Measurements from ENCODE around the gene ADORA1. TPM values are rescaled to one million over a fixed set of nuclear protein-coding genes. Genes with fewer than 3 reads are reported as not detected.

Gene ADORA1
- 4.6 TPM for polyA plus RNA-seq (ENCODE audit: insufficient read length)
- long read RNA-seq, donor 1, partial matches to known transcripts: 12 of 13 reads
- long read RNA-seq, donor 1, other reads (novel, unspliced or antisense): 0 of 13 reads
- long read RNA-seq, donor 2, partial matches to known transcripts: 10 of 12 reads
- long read RNA-seq, donor 2, other reads (novel, unspliced or antisense): 0 of 12 reads
- long read RNA-seq, donor 3, partial matches to known transcripts: 0 of 2 reads
- long read RNA-seq, donor 3, other reads (novel, unspliced or antisense): 0 of 2 reads
- long read RNA-seq, donor 4: 0 reads
- long read RNA-seq, donor 5, partial matches to known transcripts: 0 of 1 reads
- long read RNA-seq, donor 5, other reads (novel, unspliced or antisense): 0 of 1 reads
- long read RNA-seq, donor 6, partial matches to known transcripts: 7 of 9 reads
- long read RNA-seq, donor 6, other reads (novel, unspliced or antisense): 0 of 9 reads
- long read RNA-seq, donor 7, partial matches to known transcripts: 11 of 13 reads
- long read RNA-seq, donor 7, other reads (novel, unspliced or antisense): 0 of 13 reads
- long read RNA-seq, donor 8: 0 reads

- DNase-seq: peak; percentile 72
Measured at GRCh38 chr1:203127666-203128430, at the start of gene ADORA1. TSS of gene ADORA1 (plus strand) at chr1:203127726. CDS start at chr1:203128842, 1,116 bp downstream.

DNA sequence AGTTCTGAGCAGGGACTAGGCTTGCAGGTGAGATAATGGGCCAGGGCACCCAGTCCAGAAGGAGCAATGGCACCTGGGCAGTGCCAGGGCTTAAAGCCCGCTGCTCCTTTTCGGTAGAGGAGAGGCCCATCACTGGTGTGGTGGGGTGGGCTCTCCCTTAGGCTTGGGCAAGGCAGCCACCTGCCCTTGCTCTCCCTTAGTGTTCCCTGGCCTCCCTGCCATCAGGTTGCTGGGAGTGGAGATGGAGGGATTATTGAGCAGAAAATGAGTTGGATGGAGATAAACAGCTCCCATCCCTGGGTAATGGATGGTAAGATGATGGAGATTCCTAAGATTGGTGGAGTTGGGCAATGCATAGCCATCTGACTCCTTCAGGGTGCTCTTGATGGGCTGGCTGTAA is 49.6 kb upstream of the ADORA1 start:
- DNase-seq: no peak

- no peak for DNase-seq
Measured at GRCh38 chr1:203078478-203078877, 49.0 kb upstream of the ADORA1 start.

DNA sequence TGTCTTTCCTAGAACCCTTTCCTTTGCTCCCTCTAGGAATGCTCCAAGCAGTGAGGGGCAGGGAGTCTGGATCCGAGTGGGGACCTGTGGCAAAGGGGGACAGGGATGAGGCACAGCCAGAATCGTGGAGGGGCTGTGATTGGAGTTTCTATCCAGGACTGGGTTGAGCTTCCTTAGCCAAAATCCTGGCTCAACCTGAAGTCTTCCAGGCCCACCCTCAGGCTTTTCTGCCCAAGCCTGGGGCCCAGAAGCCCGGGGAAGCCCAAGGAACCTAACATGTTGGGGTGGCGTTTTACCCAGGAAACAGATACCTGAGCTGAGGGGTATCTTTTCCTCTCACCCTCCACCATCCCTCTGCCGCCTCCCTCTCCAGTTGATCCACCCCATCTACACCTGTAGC is 47.1 kb upstream of the ADORA1 start:
- DNase-seq: no peak

- DNase-seq: no peak
Measured at GRCh38 chr1:203081465-203082230, 45.9 kb upstream of the ADORA1 start.

- DNase-seq: no peak
Measured at GRCh38 chr1:203082231-203082505, 45.4 kb upstream of the ADORA1 start.

DNA sequence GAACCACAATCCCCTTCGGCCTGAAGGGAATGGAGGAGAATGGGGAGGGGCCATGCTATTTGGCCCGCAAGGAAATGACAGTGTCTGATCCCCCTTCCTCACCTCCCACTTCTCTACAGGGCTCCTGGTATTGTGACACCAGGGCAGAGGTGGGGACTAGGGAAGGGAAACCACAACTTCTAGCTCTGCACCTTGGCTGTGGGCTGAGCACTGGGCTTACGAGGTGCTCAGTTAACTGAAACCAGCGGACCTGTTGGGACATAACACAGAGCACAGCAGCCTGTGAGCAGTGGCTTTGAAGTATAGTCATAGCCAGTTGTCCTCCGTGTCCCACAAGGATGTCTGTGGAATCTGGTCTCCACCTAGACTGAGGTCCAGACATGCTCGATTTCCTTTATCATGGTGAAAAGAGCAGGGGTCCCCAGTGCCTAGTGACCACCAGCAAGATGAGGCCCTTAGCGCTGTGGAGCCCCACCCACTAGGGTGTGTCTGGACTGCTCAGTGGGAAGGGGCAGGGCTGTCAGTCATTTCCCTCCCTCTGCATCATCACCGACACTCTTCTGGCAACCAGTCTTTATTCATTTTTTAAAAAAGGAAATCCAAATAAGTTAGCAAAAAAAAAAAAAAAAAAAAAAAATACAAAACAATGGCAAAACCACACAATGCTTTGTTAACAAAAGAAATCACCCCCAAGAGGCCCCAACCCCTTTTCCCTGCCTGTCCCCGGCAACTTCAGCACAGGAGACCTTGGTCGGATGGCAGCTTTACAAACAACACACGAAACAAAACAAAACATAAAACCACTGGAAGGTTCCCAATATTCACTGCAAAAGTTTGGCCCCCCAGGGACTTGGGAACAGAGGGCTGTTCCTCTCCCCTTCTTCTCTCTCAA is 44.7 kb upstream of the ADORA1 start:
- no peak for DNase-seq

DNA sequence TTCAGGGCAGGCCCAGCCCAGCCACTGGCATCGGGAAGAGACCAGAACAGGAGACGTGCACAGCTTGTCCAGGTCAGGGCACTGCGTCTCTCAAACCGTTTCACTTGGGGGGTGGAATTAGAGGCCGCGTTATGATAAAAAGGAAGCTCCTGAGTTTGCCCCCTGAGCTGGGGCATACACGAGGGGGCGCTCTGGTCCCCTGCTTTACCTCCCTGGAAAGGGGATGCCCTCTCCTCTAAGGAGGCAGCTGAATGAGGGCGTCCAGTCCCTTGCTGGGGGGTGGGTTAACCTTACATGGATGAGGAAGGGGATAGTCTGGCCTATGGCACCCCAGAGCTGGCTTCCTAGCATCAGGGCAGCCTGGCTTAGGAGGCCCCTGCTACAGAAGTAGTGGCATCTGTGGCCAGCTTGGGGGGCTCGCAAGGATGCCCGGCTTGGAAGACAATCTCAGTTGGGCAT is 44.0 kb upstream of the ADORA1 start:
- DNase-seq: no peak

DNA sequence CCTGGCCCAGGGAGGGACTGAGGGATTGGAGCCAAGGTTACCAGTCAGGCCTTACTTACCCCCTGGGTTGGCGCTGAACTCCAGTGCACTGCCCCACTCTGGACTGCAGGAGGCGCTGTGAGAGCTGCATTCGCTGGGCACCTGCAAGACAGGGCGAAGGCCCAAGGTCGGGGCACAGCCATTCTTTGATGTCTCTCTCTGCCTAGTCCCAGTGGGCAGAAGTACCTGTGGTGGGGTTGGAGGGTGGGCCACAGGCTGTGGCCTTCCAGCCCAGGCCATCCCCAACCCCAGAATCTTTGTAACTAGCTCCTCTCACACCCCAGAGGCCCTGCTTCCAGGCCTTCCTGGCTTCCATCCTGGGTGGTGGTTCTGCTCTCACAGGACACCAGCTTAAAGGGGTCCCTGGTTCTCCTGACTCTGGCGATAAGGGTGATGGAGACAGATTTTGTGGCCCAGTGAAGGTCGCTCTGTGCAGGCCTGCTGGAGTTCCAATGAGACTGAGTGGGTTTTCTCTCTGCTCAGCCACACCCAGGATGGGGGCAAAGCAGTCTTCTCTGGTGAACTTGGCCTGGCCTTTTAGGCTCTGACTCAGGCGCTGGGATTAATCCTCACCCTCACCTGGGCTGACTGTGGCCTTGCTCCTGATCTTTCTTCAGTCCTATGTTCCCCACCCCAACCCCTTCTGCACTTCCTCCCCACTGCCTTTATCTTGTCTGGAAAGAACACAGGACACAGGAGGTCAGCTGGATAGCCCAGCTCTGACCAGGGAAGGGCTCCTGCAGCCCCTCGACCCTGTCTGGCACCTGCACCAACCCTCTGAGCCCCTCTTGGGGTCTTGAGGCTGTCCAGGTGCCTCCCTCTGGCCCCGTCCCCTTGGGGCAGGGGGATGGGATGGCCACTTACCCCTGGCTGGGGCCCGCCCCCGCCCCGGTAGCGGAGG is 42.7 kb upstream of the ADORA1 start:
- no peak for DNase-seq

DNA sequence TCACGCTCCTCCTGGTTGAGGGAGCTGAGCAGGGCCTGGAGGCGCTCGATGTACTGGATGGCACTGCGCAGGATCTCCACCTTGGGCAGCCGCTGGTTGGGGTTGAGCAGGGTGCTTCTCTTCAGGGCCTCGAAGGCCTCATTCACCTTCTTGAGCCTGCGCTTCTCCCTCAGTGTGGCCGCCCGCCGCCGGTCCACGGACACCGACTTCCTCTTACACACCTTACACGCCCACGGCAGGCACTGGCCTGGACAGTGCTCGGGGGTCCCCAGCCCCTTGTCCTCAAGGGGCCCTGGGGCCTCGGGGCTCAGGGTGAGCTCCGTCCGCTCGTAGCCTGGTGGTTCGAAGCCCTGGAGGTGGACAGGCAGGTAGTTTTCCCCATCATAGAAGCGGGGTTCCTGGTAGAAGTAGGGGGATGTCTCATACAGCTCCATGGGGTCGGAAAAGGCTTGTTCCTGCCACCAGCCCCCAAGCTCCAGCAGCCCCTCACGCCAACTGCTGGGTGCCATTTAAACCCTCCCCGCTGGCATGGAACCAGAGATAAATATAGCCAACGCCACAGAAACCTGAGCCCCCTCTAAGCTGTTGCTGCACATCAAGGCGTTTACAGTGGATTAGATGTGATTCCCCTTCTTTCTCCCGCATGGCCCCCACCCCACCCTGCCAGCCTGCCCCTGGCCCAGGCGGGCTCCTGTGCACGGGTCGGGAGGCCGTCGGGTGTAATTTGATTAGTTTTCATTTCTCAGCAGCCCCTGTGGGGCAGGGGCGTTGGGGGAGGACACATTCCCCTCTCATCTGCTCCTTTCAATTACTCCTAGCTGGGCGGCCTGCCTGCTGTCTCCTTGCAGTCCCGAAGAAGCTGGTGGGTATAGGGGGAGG is 41.8 kb upstream of the ADORA1 start, which contains the start of gene MYOG:
Gene MYOG, minus strand, starts transcription at position 485 of the 879 bp plus-strand sequence. Its CDS starts 51 bp downstream, at position 434.
- no peak for DNase-seq

- no peak for DNase-seq
Measured at GRCh38 chr1:203086992-203087763, 40.3 kb upstream of the ADORA1 start.

GRCh38 chr1:203088441-203088840 is 39.1 kb upstream of the ADORA1 start:
- no peak for DNase-seq

DNA sequence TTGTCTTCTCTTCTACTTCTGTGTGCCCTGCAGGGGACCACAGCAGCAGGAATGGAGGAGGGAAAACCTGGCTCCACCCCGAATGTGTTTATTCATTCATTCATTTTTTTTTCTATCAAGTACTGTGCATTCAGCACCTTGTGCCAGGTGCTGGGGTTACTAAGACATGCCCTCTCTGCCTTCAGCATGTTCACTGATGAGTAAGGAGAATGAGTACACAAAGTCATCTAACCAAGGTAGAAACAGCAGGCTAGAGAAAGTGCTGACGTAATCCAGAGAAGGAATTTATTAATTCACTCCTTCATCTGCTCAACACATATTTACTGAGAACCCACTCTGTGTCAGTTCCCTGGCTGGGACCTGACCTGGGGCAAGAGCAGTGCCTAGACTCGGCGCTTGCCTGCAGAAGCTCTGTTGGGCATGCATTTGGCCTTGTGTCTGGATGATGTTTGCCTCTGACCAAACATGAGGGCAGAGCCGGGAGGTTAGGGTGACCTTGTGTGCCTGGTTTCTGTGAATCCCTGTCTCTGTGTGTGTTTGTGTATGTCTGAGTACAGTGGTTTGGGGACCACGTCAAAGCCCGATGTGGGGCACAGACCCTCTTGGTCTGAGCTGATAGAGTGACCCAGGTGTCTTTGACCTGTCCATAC is 38.4 kb upstream of the ADORA1 start:
- no peak for DNase-seq

DNA sequence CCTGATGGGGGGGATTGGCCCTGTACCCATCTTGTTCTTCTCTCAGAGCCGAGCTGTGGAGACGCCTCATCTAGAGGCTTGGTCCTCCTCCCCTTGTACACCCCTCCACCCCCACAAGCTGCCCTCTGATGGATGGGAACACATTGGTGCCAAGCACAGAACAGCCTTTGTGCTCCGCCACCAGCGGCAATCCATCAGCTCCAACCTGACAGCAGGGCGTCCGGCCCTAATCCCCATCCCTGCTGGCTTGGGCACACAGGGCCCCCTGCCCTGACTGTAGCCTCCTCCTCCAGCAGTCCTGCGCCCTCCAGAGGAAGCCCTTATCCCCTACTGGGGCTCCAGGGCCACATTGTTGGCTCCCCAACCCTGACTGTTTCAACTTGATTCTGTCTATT is 37.9 kb upstream of the ADORA1 start:
- no peak for DNase-seq

DNA sequence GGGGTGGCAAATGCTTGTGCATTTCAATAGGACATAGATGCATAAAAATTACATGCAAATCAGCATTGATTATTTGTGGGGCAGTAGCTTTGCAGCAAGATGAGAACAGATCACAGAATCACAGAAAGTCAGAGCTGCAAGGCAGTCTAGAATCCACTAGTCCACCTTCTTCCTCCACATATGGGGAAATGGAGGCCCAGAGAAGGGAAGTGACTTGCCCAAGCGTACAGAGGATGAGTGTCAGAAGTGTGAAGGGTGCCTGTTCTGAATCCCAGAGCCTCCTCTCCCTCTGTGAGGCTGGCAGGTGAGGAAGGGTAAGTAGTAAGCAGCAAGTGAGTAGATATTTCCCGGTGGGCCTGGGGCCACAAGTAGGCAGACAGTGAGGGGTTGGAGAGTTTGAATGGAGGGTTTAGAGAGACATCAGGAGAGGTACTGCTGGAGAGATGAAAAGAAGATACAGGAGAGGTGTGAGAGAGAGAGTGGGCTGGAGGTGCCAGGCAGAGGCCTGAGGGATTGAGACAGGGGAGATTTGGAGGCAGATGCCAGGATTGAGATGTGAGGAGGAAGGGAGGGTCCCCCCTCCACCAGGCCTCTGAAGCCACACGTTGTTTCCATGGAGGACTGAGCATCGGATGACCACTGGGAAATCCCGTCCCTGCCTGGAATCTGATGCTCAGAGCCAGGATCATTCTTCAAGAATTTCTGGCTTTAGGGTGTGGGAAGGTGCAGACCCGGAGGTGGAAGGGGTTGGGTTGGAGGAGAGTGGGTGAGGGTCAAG is 36.9 kb upstream of the ADORA1 start:
- DNase-seq: no peak

DNA sequence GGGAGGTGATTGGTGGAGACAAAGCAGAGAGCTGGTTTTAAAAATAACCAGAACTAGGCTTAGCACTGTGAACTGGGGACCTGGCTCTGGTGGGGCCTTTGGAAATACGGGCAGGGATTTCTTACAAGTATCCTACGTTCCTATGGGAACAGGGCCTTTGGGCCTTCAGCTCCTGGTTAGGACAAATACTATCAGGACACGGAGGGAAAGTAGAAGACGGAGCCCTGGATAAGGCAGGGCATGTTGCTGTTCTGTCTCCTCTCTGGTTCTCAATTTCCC is 36.4 kb upstream of the ADORA1 start:
- no peak for DNase-seq

- DNase-seq: no peak
Measured at GRCh38 chr1:203091761-203092330, 35.7 kb upstream of the ADORA1 start.
